HPDE6-E6E7 (cell line): ENCODE data around the gene ATAD3C.
"Not testable (repeated sequence)": the region's sequence is repeated elsewhere in the genome, so short reads cannot be mapped to it uniquely, and the experiment has no call there.

ENCODE experiments used
- DNase-seq: peaks from one replicate; pipeline ENCODE4 v3.0.0; 2011; ENCODE audit warnings: missing footprints; ENCODE audit errors: extremely low spot score

Gene ATAD3C

GRCh38 chr1:1446631-1447030 is 2.9 kb upstream of the ATAD3C start:
- not testable (repeated sequence) for DNase-seq

- DNase-seq: not testable (repeated sequence)
Measured at GRCh38 chr1:1450616-1451015, 1.1 kb downstream of the ATAD3C start.

GRCh38 chr1:1451696-1452364 is 2.3 kb downstream of the ATAD3C start:
- DNase-seq: no peak

DNA sequence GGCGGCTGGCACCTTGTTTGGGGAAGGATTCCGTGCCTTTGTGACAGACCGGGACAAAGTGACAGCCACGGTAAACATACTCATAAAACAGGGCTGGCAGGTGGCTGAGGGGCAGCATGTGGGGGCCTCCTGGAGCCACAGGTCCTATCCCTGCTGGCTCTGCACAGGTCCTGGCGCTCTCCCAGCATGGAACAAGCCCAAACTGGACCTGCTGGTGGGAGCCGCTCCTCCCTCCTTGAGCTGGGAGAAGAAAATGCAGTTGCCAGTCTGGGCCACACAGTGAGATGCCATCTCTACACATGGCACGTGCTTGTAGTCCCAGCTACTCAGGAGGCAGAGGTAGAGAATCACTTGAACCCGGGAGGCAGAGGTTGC is 2.9 kb downstream of the ATAD3C start:
- DNase-seq: not testable (repeated sequence)

GRCh38 chr1:1452882-1453281 is 3.4 kb downstream of the ATAD3C start:
- no peak for DNase-seq

- DNase-seq: not testable (repeated sequence)
Measured at GRCh38 chr1:1454286-1455056, 5.0 kb downstream of the ATAD3C start.

DNA sequence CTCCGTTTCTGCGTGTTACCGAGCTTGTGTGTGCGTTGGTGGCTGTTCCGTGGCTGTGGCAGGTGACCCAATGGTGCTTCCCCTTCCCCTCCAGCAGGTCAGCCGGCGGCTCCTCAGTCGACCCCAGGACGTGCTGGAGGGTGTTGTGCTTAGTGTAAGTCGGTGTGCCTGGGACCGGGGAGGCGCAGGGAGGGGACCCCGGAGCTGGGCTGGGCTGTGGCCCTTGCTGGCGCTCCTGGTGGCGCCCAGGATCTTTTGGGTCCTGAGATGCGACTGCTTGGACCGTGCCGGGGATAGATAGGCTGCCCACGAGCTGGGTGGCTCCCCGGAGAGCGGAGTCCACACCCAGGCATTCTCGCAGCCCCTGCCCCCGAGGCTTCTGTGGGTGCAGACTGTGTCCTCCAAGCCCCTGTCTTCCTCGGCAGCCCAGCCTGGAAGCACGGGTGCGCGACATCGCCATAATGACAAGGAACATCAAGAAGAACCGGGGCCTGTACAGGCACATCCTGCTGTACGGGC is 5.9 kb downstream of the ATAD3C start:
- no peak for DNase-seq

GRCh38 chr1:1455934-1456333 is 6.4 kb downstream of the ATAD3C start:
- not testable (repeated sequence) for DNase-seq

DNA sequence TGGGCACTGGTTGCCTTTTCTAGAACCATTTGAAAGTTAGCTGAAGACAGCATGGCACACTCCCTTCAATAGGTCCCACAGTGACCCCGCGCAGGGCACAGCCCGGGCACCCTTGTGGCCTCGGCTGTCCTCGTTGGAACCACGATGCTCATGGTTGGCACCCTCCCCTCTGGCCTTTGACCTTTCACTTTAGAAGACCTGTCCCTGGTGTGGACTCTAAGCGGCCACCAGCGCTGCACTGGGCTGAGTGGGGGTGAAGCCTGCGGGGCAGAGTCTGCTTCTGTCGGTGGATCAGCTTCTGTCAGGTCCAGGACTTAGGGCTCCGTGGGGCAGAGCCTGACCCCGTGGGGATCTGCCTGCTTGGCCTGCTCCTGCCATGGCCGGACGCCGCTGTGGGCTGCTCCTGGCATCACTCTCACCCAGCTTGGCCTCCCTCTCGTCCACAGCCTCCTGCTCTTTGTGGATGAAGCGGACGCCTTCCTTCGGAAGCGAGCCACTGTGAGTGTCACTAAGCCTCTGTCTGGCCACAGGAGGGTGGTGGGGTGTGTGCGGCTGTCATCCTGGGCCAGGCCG is 7.3 kb downstream of the ATAD3C start:
- DNase-seq: not testable (repeated sequence)

DNA sequence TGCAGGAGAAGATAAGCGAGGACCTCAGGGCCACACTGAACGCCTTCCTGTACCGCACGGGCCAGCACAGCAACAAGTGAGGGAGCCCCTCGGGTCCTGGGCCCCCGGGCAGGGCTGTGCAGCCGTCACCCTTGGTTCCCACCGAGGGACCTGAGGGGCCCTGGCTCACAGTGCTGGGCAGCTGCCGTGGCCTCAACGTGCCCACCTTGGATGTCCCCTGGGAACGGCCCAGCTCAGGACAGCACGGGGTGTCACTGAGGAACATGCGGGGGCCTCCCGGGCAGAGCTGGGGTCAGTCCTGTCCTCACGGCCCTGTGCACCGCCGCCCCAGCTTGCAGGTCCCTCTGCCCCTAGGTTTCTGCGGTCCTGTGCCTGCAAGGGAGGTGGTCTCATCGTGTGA is 9.7 kb downstream of the ATAD3C start:
- DNase-seq: not testable (repeated sequence)

DNA sequence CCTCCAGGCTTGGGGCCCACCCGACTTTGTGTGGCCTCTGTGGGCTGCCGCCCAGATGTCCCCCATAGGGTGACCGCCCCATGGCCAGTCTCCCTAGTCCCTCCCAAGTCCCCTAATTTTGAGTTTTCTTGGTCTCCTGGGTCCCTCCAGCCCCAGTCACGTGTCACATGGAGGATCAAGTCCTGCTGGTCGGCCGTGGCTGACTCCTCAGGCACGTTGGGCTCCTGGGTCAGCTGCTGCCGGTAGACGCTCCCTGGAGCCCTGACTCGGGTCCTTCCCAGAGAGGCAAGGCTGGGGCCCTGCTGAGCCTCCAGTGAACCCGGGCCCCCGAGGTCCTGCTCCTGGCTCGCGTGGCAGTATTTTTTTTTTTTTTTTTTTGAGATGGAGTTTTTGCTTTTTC is 10.2 kb downstream of the ATAD3C start:
- DNase-seq: not testable (repeated sequence)

DNA sequence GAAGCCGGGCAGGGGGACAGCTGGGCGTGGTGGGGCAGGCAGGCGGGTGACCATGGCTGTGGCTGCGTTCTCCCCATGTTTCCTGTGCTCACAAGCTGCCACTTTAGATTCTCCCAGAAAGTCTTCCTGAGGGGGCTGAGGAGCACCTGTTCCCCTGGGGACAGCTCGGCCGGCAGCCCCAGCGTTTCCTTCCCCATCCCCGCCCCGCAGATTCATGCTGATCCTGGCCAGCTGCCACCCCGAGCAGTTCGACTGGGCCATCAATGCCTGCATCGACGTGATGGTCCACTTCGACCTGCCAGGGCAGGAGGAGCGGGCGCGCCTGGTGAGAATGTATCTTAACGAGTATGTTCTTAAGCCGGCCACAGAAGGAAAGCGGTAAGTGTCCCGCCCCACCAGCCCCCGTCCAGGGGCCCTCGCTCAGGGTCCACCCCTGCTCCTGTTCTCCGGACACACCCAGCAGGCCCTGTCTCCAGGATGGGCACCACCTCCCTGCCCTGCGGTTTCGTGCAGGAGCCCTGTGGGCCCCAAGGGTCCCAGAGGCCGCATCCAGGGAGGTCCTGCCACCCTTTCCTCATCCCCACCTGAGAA is 11.1 kb downstream of the ATAD3C start:
- no peak for DNase-seq

- DNase-seq: no peak
Measured at GRCh38 chr1:1461721-1462317, 12.3 kb downstream of the ATAD3C start.

DNA sequence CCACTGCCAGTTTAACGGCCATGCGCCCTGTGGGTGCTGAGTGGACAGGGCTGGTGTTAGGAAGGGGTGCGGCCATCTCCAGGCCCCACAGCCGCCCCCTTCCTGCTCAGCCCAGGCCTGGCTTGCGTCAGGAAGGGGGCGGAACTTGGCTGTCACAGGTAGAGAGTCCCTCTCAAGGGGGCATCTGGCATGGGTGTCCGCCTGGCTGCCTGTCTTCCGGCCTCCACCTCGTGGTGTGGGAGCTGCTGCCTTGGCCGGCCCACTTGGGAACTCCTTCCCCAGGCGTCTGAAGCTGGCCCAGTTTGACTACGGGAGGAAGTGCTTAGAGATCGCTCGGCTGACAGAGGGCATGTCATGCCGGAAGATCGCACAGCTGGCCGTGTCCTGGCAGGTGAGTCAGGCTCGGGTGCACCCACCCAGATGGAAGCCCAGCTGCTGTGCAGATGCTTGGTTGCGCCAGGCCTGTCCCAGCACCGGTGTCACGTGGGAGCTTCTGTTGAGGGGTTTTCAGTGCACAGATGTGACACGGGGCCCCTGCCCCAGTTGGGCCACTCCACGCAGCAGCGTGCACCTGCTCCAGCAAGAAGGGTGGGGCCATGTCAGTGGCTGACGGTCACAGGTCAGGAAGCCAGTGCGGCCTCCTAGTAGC is 13.0 kb downstream of the ATAD3C start:
- peak; percentile 64 for DNase-seq

- no peak for DNase-seq
Measured at GRCh38 chr1:1463312-1463711, 13.8 kb downstream of the ATAD3C start.

GRCh38 chr1:1468196-1468985 is 18.9 kb downstream of the ATAD3C start:
- not testable (repeated sequence) for DNase-seq

GRCh38 chr1:1470626-1471388 is 21.3 kb downstream of the ATAD3C start:
- DNase-seq: no peak

GRCh38 chr1:1471389-1472052 is 22.0 kb downstream of the ATAD3C start, which contains the start of gene ATAD3B:
Gene ATAD3B (plus strand): TSS chr1:1471765. CDS start chr1:1471885, 120 bp downstream.
- DNase-seq: peak; percentile 77
